HG02588 (cell line): ENCODE results near the gene ACAT2.
"Not testable (repeated sequence)": the region's sequence is repeated elsewhere in the genome, so short reads cannot be mapped to it uniquely, and the experiment has no call there.

Source experiments
- ATAC-seq: cut with Tn5 transposase; IDR thresholded peaks from one replicate; pipeline ENCODE4 v1.9.1; 2021; ENCODE audit warnings: mild to moderate bottlenecking, moderate library complexity; ENCODE audit not compliant: unreplicated experiment

The ACAT2 gene

GRCh38 chr6:159729598-159730331, 32.1 kb upstream of the ACAT2 start:
- ATAC-seq: no peak

GRCh38 chr6:159730332-159730676, 31.5 kb upstream of the ACAT2 start:
- no peak for ATAC-seq

GRCh38 chr6:159732550-159732949, 29.3 kb upstream of the ACAT2 start:
- not testable (repeated sequence) for ATAC-seq

DNA sequence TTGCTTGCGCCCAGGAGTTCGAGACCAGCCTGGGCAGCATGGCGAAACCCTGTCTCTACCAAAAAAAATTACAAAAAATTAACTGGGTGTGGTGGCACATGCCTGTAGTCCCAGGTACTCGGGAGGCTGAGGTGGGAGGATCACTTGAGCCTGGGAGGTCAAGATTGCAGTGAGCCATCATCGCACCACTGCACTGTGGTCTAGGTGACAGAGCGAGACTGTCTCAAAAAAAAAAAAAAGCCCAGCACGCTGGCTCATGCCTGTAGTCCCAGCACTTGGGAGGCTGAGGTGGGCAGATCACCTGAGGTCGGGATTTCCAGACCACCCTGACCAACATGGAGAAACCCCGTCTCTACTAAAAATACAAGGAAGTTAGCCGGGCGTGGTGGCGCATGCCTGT, 28.4 kb upstream of the ACAT2 start:
- not testable (repeated sequence) for ATAC-seq

DNA sequence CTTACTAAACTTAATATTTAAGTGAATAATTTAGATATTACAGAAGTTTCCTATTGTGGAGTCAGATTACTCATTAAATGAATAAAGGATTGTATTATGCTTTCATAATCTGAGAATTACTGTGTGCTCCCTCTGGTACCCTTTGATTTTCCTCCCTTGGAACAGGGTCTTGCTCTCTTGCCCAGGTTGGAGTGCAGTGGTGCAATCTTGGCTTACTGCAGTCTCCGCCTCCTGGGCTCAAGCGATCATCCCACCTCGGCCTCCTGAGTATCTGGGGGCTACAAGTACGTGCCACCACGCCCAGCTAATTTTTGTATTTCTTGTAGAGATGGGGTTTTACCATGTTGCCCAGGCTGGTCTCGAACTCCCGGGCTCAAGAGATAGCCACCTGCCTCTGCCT, 24.9 kb upstream of the ACAT2 start:
- no peak for ATAC-seq

- no peak for ATAC-seq
Observed at GRCh38 chr6:159739341-159739740, 22.5 kb upstream of the ACAT2 start.

DNA sequence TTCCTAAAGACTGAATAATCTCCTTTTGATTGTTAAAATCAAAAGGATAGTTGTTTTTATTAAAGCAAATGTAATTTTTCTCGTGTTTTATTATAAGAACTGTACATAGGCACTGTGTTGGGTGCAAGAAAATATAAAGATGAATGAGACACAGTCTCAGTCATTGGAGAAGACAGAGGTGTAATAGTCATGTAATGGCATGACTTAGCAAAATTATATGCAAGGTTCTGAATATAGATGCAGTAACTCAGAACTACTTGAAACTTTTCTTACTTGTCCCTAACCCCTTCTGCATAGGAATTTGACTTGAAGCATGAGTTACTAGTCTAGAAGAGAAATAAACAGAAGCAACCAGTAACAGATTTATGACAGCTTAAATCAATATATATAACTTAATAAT, 19.7 kb upstream of the ACAT2 start:
- no peak for ATAC-seq

DNA sequence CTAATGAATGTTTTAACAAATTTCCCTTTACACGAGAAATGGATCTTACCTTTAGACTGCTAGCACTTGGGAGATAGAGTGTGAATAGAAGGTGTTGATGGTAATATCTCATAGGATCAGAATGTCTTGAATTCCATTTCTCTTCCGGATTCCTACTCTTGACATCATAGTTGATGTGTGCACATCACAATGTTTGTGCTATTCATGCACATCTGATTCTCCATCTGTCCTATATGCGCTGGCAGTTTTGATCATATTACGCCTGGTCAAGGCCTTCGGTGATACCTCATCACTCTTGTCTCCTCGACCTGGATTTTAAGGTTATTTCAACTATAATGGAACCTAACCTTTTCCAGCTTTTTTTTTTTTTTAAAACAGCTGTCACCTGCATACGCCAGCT, 16.8 kb upstream of the ACAT2 start:
- no peak for ATAC-seq

- ATAC-seq: no peak
Observed at GRCh38 chr6:159746759-159747158, 15.1 kb upstream of the ACAT2 start.

DNA sequence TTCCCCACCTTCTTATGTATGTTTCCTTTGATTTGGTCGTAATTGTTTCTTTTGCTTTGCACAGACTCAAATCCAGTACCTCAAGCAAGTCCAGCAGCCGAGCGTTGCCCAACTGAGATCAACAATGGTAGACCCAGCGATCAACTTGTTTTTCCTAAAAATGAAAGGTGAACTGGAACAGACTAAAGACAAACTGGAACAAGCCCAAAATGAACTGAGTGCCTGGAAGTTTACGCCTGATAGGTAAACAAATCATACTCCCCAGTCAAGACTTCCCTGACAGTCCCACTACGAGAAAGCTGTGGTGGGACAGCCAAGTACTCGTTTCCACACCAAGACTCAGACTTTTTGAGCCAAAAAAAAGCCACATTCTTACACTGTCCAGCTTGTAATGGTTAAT, 13.7 kb upstream of the ACAT2 start:
- not testable (repeated sequence) for ATAC-seq

DNA sequence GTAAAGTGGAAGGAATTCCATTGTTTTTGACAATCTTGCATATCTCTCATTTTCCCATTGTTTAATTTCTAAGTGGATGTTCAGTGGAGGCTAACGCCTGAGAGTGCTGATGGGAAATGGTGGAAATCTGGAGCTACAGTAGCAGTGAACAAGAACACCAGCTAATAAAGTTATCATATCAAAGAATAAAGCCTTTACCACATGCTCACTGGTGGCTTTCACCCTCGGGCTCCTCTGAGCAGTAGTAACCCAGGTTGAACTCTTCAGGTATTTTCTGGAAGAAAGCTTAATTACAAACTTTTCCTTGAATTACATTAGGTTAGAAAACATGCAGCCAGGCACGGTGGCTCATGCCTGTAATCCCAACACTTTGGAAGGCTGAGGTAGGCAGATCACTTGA, 10.4 kb upstream of the ACAT2 start:
- ATAC-seq: no peak

GRCh38 chr6:159753081-159753872, 8.6 kb upstream of the ACAT2 start:
- ATAC-seq: no peak

GRCh38 chr6:159754401-159754800, 7.4 kb upstream of the ACAT2 start:
- ATAC-seq: no peak

GRCh38 chr6:159754959-159755914, 6.6 kb upstream of the ACAT2 start:
- ATAC-seq: no peak

DNA sequence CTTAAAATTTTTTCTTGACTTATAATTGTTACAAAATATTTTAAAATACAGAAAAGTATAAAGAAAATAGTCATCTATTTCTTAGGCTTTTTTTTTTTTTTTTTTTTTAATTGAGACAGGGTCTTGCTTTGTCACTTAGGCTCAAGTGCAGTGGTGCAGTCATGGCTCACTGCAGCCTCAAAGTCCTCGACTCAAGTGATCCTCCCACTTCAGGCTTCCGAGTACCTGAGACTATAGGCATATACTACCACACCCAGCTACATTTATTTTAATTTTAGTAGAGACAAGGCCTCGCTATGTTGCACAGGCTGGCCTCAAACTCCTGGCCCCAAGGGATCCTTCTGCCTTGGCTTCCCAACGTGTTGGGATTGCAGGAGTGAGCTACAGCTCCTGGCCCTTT, 5.3 kb upstream of the ACAT2 start:
- ATAC-seq: no peak

- ATAC-seq: no peak
Observed at GRCh38 chr6:159758031-159759001, 3.5 kb upstream of the ACAT2 start.

DNA sequence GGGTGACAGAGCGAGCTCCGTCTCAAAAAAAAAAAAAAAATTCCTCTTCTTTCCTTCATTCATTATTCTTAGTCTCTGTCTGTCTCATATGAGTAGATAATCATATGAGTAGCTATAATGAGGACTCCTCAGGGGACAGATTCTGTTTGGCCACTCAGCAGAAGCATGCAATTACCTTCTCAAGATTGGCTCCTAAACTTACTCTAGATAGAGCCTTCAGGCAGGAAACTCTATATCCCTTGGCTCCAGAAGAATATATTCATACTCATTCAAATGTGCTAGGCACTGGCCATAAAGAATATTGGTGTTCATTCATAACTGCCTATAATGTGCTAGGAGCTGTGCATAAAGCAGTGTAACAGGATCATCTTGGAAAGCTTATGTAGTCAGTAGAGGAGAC, 2.2 kb upstream of the ACAT2 start:
- no peak for ATAC-seq

- ATAC-seq: no peak
Observed at GRCh38 chr6:159760602-159761057, 1.2 kb upstream of the ACAT2 start.

DNA sequence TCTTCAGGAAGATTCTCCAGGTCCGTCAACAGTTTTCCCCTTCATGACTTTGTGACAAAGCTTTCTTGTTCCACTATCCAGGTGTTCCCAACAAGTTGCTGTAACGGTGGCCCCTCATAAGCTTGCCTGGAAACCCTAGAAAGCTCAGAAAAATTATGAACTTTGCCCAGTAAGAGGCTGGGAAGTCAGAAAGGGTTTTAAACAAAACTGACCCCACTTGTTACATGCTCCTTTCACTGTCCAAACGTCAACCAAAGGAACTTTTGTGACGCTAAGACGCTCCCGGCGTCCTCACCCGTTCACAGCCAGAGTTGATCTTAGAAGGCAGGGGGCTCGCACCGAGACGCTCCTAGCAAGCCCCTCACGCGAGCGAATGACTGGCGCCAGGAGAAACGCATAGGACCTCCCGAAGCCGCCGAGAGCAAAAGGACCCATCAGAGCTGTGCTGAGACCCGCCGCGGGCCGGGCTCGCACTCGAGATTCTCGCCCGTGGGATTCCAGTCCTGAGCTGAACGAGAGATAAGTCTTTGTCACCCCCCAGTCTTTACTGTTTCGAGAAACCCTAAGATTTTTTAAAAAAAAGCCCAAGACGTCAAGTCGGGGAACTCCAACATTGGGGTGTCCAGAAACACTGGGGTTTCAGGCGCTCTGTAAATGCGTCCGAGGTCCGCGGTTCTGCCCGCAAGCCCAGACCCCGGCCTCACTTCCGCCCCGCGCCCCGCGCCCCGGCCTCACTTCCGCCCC, 544 bp upstream of the ACAT2 start:
- ATAC-seq: peak; percentile 1
